HG03196 (cell line): ENCODE data around the gene CDK3.

ENCODE experiments used
- ATAC-seq: cut with Tn5 transposase; IDR thresholded peaks from one replicate; pipeline ENCODE4 v1.9.1; 2021; ENCODE audit not compliant: unreplicated experiment

Gene CDK3

DNA sequence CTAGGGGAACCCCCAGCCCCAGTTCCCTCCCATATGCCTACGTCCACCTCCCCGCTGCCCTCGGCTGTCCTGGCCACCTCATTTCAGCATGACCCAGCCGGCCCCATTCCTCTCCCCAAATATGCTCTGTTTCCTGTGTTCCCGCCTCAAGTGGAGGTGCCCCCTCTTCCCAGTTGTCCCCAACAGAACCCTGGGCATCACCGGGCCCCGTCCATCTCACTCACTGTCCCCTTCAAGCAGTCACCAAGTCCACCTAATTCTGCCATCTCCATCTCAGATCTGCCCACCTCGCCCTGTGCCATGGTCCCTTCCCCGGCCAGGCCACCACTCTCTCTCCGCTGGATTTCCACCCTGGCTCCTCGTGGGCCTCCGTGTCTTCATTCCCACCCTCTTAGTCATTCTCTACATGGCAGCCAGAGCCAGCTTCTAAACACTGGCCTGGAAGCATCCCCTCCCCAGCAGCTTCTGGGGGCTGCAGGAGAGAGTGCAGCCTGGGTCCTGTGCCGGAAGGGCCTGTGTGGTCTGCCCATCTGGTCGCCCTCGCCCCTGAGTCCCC is 12.8 kb downstream of the CDK3 start:
- no peak for ATAC-seq

DNA sequence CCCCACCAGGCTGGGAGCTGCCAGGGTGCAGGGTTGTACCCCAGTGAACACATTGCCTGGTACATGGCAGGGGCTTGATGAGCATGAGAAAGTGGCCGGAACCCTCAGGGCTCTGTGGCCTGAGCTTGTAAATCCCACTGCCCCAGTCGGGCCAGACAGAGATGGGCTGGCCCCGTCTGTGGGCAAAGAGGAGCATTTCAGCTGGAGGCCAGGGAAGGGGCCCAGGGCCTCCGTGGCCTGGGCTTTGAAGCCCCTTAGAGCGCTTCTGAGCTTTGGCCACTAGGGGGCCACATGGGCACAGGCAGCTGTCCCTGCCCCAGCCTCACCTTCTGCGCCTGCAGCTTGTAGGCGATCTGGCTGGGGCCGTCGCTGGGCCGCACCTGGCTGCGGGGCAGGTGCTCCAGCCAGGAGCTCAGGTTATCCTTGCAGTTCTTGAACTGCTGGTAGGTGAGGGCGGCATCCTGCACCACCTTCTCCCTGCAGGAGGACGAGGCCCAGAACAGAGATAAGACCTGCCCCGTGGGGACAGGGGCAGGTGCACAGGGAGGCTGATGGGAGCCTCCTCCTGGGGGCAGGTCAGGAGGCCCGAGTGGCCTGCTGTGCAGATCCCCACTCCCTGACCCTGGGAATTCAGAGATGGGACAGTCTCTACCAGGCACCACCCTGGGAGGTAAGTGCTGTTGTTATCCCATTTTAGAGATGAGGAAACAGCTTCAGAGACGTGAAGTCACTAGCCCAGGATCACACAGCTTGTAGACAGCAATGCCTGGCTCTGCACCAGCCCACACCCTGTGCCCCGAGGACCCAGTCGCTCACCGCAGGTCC is 13.7 kb downstream of the CDK3 start:
- no peak for ATAC-seq

GRCh38 chr17:76014925-76015261 is 14.2 kb downstream of the CDK3 start:
- ATAC-seq: no peak

- no peak for ATAC-seq
Measured at GRCh38 chr17:76017481-76018339, 17.1 kb downstream of the CDK3 start.

DNA sequence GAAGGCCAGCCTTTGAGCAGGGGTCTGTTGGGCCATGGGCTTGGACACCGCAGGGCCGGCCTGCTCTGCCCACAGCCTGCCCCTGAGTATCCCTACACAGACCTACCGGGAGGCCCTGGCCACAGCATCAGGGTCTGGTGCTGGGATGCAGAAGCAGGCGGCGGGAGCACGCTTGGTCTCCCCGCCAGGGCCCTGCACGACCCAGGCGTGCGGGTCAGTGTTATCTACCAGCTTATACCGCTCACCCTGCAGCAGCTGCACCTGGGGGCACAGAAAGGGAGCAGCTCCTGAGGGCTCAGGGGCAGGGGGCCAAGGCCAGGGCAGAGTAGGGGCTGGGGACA is 17.7 kb downstream of the CDK3 start:
- ATAC-seq: no peak

DNA sequence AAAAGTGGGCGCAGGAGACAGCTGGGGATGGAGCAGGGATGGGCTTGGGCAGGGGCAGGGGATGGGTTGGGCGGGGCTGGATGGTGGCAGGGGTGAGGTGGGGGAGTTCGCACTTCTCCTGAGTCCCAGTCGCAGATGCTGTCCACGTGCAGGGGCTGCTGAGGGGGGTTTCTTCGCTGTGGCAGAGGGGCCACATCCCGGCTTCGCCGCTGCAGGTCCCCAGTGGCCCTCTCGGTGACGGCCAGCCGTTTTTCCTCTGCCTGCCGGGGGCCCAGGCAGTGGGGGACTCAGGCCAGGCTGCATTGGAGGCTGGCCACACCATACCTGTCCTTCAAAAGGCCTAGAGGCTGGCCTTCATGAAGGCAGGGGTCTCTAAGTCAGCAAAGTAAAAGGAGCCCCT is 18.1 kb downstream of the CDK3 start:
- ATAC-seq: no peak

- ATAC-seq: no peak
Measured at GRCh38 chr17:76019833-76020467, 19.3 kb downstream of the CDK3 start.

GRCh38 chr17:76022285-76022684 is 21.6 kb downstream of the CDK3 start:
- ATAC-seq: no peak

DNA sequence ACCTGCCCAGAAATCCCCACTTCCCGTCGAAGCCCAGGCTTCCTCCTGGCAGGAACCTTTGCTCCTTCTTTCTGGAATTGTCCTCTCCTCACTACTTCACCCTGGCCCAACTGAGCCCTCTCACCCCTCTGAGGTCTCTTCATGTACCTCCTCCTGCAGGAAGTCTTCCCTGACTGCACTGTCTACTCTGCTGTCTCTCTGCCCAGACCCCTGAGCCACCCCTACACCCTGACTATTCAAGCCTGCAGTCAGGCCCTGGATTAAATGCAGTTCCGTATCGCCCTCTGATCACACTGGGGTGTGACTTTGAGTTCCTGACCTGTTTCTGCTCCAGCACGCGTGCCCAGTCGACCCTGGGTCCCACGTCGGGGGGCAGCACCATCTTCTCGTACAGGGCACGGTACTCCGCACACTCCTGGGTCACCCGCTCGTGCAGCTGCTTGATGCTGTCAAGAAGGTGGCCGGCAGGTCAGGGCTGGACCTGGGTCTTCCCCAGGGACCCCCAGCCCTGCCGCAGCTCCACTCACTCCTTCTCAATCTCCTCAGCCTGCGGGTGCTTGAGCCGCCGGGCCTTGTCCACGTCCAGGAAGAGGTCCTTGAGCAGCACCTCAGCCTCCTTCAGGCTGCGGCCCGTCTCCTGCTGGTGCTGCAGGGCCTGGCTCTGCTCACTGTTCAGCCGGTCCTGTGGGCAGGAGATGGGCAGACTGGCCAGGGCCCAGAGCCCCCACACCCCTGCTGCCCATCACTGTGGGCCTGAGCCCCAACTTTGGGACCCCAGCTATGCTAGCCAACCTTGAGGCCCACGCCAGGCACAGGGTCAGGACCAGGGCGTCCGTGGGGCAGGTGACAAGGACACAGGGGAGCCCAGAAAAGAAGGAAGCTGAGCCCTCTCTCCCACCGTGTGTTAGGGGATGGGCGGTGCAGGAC is 22.6 kb downstream of the CDK3 start:
- ATAC-seq: no peak

GRCh38 chr17:76023900-76024237 is 23.2 kb downstream of the CDK3 start:
- ATAC-seq: no peak

DNA sequence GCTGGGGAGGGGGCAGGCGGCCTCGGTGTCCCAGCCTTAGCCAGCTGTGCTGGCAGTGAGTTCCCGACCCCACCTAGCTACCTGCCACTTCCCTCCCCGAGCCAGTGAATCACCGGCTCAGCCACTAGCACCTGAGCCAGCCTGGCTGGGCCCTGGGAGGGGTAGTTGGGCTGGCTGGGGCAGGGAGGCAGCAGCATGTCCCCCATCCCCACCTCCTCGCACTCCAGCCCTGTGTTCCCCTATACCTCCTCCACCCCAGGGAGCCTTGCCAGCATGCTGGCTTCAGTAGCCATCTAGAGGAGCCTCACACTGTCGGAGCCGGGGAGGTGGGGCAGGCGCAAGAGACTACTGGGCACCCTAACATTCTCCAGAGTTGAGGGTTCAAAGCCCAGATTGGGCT is 23.7 kb downstream of the CDK3 start:
- no peak for ATAC-seq

DNA sequence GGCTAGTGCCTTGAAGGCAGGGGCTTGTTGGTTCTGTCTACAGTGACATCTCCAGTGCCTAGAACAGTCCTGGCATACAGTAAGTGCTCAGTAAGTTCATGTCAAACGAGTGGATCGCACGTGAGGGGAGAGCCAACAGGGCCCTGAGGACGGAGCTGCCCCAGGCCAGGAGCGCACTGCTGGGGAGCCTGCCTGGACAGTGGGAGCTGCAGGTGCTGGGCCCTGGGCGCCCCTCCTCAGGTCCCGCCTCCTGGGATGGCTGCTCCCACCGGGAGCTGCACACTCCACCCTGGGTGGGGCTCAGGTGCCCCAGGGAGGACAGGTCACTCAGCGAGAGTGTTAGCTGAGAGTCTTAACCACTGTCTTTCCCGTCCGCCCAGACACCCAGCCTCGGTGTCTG is 24.6 kb downstream of the CDK3 start:
- no peak for ATAC-seq

GRCh38 chr17:76026714-76027158 is 26.1 kb downstream of the CDK3 start:
- ATAC-seq: no peak

GRCh38 chr17:76027159-76027839 is 26.6 kb downstream of the CDK3 start, which contains the start of gene EVPL:
EVPL (minus strand) TSS chr17:76027306; CDS start chr17:76027198, 108 bp downstream.
- ATAC-seq: no peak

DNA sequence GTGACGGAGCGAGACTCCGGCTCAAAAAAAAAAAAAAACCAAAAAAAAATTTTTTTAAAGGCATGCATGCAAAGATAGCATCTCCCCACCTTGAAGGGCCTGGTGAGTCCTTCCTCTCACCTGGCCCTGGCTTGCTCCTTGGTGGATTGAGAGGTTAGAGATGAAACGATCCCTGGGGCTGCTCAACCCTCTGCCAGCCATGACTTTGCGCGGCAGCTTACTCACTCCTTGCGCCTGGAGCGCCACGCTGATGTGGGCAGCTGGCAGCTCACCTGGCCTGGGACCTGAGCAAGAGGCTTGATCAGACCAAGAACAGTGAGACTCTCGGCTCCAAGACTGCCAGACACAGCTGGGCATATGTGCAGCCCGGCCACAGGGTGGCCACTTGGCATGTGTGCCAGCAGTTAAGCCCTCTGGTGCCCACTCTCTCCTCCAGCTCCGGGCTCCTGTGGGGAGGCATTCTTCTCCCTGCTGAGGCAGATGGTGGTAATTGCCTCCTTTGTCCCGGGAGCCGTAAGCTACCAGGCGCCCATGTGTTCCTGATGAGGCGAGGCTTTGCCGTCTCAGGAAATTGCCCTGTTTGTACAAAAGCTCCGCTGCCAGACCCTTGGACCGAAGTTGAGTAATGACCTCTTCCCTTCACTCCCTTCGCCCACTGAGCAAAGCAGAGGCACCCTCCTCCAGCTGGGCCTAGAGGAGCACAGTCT is 31.6 kb downstream of the CDK3 start:
- ATAC-seq: no peak

GRCh38 chr17:76032780-76033108 is 32.1 kb downstream of the CDK3 start:
- ATAC-seq: no peak

GRCh38 chr17:76033139-76033538 is 32.5 kb downstream of the CDK3 start:
- no peak for ATAC-seq

DNA sequence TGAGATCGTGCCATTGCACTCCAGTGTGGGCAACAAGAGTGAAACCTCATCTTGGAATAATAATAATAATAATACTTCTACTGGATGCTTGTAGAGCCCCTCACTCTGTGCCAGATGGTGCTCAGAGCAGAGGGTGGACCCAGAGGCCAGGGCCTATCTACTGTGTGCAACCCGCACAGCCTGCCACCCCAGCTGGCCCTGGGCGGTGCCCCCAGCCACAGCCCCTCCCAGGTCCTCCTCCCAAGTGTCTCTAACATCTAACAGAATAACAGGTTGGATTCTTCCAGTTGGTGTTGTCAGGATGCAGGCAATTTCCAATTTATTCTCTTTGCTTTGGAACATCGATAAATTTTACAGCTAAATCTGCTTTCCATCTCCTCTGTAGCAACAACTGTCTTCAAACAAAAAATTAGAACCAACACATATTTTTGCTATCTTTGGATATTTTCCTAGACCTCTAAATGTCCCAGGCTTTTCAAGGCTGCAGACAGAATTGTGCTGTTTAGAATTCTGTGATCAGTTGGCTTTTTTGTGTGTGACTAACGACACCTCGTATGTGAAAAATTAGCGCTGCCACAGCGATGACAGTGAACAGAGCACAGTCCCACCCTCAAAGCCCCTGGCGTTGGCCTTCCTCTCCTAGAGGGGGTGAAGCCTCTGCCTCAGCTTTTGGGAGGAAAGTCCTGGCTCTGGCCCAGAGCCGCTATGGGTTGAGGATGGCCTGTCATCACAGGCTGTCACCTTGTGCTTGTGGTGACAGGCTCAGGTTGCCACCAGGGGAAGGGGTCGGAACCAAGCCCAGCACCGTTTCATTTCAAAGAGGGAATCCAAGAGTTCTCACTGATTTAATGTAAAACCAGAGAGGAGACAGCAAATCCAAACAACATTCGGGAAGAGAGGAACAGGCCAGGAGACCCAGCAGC is 34.0 kb downstream of the CDK3 start:
- no peak for ATAC-seq
